ENCODE data around the gene MUC4.

Gene MUC4

DNA sequence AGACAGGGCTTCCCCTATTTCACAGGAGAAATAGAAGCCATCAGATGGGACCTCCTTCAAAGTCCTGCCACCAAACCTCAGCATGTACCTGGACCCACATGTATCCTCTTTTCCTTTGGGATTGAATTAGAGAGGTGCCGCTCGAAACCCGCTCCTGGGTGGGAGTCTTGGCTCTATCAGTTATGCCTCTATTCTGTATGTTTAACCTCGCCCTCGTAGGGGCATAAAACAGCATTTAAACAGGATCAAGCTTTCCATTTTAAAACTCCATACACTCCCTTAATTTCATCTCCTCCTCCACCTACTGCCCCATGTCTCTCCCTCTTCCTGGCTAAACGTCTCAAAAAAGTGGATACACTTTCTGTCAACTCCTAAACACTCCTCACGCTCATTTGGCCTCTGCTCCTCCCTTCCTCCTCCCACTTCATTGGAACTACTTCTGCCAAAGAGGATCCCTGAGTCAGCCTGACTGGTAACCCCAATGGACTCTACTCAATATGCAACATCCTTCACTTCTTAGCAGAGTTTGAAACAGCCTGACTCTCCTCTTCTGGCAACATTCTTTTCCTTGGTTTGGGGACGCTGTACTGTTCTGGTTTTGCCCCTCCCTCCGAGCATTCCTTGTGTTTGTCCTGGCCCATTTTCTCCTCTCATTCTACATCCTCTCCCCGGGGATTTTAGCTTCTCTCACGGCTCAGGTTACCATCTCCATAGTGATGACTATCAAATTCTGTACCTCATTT lies 114.0 kb downstream of the MUC4 start:
- no peak for DNase-seq
